Activated CD4-positive, alpha-beta T cell treated with anti-CD3 and anti-CD28 coated beads for 4 hours (primary cell): ENCODE results near the gene SEPTIN12.
"Not testable (repeated sequence)": the region's sequence is repeated elsewhere in the genome, so short reads cannot be mapped to it uniquely, and the experiment has no call there.

Experiments used
- DNase-seq, 2 donors: peaks; one replicate each; pipeline ENCODE4 v3.0.0-alpha.2; 2020

SEPTIN12 gene

GRCh38 chr16:4752351-4753100 is 35.6 kb downstream of the SEPTIN12 start:
- no peak for DNase-seq

DNA sequence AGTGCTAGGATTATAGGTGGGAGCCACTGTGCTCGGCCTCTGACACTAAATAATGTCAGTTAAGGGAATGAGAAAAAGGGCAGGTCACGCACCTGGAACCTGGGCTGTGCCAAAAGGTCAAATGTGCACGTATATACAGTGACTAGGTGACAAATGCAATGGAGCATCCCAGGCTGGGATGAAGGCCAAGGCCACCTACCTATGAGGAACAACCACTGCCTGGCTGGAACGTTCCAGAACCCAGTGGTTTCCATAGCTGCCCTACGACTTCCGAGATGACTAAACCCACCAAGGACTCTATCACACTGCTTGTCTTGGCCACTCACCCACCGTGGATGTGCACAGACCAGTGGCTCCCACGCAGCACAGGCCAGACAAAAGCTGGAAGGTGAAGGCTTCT is 37.2 kb downstream of the SEPTIN12 start:
- DNase-seq: no peak

- DNase-seq: no peak
These were observed 38.4 kb downstream of the SEPTIN12 start for GRCh38 chr16:4749700-4750257.

DNA sequence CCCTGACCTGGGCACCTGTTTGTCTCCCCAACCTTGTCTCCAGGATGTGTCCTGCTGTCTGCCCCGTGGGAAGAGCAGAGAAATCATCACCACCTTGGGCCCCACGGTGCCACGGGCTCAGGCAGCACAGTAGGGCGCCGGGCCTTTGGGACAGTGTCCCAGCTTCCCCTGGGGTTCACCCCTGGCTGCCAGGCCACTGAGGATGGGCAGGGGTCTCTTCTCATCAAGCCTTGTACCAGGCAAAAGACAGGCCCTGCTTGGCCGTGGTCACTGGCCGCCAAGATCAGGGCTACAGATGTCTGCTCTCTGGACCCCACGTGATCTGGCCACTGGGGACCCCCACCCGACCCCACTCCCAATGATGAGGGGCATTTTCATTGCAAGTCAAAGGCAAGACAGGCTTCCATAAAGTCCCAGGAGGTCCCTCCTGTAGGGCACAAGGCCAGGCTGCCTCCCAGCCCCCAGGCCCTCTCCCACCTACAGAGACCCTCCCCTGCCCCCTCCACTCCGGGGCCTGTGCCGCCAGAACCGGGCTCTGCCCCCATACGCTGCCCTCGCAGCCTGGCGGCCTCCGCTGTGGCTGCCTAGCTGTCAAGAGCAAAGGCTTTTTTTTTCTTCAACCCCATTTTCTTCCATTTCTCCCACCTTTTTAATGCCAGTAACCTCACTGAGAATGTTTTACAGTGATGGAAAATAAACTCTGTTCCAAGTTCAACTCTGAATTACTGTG is 39.3 kb downstream of the SEPTIN12 start:
- no peak for DNase-seq

- DNase-seq: no peak
These were observed 40.1 kb downstream of the SEPTIN12 start for GRCh38 chr16:4747906-4748681.

DNA sequence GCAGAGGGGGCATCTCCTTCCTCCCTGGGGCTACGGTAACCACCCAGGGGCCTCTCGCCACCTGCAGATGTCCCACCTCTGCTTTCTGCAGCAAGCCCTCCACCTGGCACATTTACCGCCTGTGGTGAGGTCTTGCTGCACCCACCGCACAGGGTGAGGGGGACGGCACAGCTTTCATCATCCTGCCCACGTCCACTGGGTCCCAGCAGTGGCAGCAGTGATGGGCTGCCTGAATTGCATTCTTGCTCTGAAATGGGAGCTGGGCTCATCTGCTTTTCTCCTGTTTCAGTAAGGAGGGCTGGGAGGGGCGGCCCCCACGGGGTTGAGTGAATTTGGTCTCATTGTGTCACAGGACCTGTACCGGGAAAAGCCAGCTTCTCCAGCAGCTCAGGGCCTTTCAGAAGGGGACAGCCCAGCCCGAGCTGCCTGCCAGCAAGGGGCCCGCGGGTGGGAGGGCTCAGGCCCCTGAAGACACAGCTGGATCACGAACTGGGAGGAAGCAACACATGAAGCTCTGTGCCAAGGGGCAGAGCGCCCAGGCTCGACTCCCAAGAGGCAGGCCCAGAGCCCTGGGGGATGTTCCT is 41.1 kb downstream of the SEPTIN12 start:
- DNase-seq: no peak

GRCh38 chr16:4746215-4746614 is 41.9 kb downstream of the SEPTIN12 start:
- no peak for DNase-seq

GRCh38 chr16:4745274-4745569 is 42.9 kb downstream of the SEPTIN12 start:
- DNase-seq: no peak

- no peak for DNase-seq
These were observed 43.4 kb downstream of the SEPTIN12 start for GRCh38 chr16:4744555-4745273.

DNA sequence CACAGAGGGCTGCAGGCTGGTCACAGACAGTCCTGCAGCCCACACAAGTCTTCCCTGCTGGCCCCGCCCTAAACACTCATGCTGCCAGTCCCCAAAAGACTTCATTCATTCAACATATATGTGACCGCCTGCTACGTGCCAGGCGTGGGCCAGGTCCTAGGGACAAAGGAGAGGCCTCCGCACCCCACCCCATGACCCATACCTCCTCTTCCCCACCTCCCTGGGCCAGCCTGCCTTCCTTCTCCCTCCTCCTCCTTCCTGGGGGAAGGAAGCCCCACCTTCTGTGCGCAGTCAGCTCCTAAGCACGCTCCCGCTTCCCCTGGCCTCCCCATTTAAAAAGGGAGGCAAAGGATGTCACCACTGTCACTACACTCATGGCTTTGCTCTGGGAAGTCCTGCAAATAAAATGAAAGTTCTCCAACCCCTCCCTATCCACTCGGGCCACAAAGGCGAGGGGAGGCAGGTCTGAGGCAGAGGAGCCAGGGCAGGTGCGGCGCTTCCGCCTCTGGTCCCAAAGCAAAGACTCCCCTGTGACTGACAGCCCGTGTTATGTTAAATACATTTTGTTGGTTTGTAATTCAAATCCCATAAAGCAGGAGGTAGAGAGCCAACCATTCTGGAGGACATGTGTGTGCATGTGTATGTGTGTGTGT is 44.8 kb downstream of the SEPTIN12 start:
- DNase-seq: no peak

DNA sequence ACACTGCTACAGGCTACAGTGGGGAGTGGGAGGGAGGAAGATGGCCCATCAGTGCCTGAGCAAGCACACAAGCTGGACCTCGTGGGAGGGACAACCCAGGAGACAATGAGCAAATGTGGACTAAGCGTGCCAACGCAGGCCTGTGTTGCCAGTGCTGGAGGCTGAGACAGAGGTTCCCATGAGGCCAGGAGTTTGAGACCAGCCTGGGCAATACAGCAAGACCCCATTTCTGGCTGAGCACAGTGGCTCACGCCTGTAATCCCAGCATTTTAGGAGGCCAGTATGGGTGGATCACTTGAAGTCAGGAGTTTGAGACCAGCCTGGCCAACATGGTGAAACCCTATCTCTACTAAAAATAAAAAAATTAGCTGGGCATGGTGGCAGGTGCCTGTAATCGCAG is 49.8 kb downstream of the SEPTIN12 start:
- not testable (repeated sequence) for DNase-seq

- DNase-seq: no peak
These were observed 50.6 kb downstream of the SEPTIN12 start for GRCh38 chr16:4737545-4737944.

- no peak for DNase-seq
These were observed 51.6 kb downstream of the SEPTIN12 start for GRCh38 chr16:4736546-4736945.

GRCh38 chr16:4734730-4735535 is 53.2 kb downstream of the SEPTIN12 start:
- peak; percentile 92 for DNase-seq

DNA sequence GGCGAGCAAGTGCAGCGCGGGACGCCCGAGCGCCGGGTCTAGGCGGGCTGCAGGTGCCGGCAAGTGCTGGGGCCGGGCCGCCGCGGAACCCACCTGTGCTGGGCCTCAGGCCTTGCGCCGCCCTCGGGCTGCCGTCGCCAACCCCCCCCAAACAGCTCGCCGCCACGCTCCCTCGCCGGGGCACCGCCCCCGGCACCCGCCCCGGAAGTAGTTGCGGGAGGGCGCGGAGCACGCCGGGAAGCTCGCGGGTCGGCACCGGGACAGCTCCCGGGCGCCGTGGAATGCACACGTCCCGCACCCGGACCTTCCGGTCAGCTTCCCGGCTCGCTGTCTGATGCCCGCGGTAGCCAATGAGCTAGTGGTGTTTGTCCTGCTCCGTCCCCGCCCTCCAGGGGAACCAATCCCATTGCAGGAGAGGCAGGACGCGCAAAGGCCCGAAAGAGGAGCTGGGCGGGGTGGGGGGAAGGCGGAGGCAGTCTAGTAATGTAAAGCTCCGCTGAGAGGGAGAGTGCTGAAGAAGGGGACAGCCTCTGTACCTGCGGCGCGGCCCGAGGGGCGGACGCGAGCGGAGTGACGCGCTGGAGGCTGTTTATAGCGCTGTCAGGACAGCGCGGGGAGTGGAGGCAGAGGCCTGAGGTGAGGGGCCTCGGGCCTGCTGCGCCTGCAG is 53.9 kb downstream of the SEPTIN12 start, which contains the start of the genes ANKS3 and DNAAF8:
Gene ANKS3, minus strand, starts transcription at position 209 of the 667 bp plus-strand sequence. CDS start 4,122 bp downstream, outside the sequence.
Gene DNAAF8, plus strand, starts transcription at position 475 of the 667 bp plus-strand sequence. CDS start 1,978 bp downstream, outside the sequence.
- peak; percentile 71 to 77 for DNase-seq

- DNase-seq: peak; percentile 32 to 36
These were observed 54.4 kb downstream of the SEPTIN12 start for GRCh38 chr16:4733747-4734062.

DNA sequence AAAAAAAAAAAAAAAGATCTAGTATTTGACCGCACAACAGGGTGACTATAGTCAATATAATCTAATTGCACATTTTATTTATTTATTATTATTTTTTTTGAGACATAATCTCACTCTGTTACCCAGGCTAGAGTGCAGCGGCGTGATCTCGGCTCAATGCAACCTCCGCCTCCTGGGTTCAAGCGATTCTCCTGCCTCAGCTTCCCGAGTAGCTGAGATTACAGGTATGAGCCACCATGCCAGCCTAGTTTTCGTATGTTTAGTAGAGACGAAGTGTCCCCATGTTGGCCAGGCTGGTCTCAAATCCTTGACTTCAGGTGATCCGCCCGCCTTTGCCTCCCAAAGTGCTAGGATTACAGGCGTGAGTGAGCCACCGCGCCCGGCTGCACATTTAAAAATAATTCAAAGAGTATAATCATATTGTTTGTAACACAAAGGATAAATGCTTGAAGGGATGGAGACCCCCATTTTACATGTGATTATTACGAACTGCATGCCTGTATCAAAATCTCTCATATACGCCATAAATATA is 54.9 kb downstream of the SEPTIN12 start:
- no peak for DNase-seq

DNA sequence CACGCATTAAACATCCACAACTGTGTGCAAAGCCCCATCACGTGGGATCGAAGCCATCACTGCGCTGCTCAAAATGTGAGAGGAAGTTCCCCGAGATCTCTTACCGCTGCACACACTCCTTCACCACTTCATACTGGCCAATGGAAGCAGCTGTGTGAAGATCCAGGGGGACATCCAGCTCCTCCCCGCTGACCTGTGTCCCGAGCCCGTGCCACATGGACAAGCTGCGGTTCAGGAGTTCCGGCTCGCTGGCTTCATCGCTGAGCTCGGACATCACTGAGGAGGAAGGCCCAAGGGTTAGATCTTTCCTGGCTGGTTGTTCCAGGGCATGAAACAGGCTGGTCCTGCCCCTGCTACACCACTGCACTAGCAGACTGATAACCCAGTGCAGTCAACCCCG is 58.3 kb downstream of the SEPTIN12 start:
- DNase-seq: no peak

DNA sequence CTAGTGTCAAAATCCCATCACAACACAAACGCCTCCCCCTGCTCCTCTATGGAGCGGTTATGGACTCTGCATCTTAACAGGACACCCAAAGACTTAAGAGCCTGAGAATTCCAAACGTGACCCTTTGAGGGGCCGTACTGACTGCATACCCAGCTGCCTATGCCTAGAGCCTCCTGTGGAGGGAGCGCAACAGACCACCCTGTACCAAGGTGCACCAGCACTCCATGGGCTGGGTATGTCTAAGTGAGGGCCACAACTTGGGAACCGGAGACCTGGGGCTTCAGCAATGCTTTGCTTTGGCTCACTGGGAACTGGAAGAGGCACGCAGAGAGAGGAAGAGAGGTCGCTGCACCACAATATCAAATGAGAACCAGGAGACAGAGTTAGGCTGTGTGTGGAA is 59.5 kb downstream of the SEPTIN12 start:
- no peak for DNase-seq
